Liver (tissue), 3 donors: ENCODE data around the gene MYMK.

Experiments
- CTCF ChIP-seq: fragments of 150-350 bp; IDR thresholded peaks from 2 replicates; pipeline ENCODE4 v1.5.1; 2017; ENCODE audit warnings: improper control_type of control experiment, low read depth, low read length; ENCODE audit not compliant: missing input control
- EGR1 ChIP-seq, 2 donors: IDR thresholded peaks; 2 replicates each; pipeline ENCODE4 v1.6.1; 2016 to 2018; ENCODE audit warnings: antibody characterized with exemption in 2 of 2, low read depth in 2 of 2
- TAF1 ChIP-seq: conservative IDR thresholded peaks from 2 replicates; pipeline ENCODE4 v1.6.1; 2016; ENCODE audit warnings: antibody characterized with exemption, mild to moderate bottlenecking
- YY1 ChIP-seq: IDR thresholded peaks from 2 replicates; pipeline ENCODE4 v1.6.1; 2016; ENCODE audit warnings: antibody characterized with exemption, mild to moderate bottlenecking
- TF ChIP-seq, protein P1 (sequence below): IDR thresholded peaks from 2 replicates; pipeline ENCODE4 v1.6.1; 2016; ENCODE audit warnings: antibody characterized with exemption, mild to moderate bottlenecking
- donor health status: healthy.
- donor health status: healthy.

- peak; percentile 10 for TF ChIP-seq CTCF
- TF ChIP-seq YY1, result no peak
- TF ChIP-seq, protein P1, sequence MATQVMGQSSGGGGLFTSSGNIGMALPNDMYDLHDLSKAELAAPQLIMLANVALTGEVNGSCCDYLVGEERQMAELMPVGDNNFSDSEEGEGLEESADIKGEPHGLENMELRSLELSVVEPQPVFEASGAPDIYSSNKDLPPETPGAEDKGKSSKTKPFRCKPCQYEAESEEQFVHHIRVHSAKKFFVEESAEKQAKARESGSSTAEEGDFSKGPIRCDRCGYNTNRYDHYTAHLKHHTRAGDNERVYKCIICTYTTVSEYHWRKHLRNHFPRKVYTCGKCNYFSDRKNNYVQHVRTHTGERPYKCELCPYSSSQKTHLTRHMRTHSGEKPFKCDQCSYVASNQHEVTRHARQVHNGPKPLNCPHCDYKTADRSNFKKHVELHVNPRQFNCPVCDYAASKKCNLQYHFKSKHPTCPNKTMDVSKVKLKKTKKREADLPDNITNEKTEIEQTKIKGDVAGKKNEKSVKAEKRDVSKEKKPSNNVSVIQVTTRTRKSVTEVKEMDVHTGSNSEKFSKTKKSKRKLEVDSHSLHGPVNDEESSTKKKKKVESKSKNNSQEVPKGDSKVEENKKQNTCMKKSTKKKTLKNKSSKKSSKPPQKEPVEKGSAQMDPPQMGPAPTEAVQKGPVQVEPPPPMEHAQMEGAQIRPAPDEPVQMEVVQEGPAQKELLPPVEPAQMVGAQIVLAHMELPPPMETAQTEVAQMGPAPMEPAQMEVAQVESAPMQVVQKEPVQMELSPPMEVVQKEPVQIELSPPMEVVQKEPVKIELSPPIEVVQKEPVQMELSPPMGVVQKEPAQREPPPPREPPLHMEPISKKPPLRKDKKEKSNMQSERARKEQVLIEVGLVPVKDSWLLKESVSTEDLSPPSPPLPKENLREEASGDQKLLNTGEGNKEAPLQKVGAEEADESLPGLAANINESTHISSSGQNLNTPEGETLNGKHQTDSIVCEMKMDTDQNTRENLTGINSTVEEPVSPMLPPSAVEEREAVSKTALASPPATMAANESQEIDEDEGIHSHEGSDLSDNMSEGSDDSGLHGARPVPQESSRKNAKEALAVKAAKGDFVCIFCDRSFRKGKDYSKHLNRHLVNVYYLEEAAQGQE, result no peak
- TF ChIP-seq TAF1, result no peak
- TF ChIP-seq EGR1 (IDR thresholded peaks at IDR 0.05; ENCODE audit: low read depth in 2 of 2), result no peak
These were observed 25.4 kb downstream of the MYMK start for GRCh38 chr9:133499132-133499891.
